Bladder microvascular endothelial cell (primary cell): Measurements from ENCODE around the gene GAA. TPM values are rescaled to one million over a fixed set of nuclear protein-coding genes. Genes with fewer than 3 reads are reported as not detected.

Experiments used
- total RNA-seq: library from RNA; depleted of rRNA; stranded (reverse); fragments of >200 nt; gene quantifications from 2 replicates; pipeline ENCODE4 v1.2.3, GENCODE V29; 2014

The GAA gene
- total RNA-seq: 13.4 and 45.4 TPM in 2 replicates

GRCh38 chr17:80101011-80101945 is at the start of gene GAA:
GAA (plus strand) TSS chr17:80101581; CDS start chr17:80104587, 3,006 bp downstream.

DNA sequence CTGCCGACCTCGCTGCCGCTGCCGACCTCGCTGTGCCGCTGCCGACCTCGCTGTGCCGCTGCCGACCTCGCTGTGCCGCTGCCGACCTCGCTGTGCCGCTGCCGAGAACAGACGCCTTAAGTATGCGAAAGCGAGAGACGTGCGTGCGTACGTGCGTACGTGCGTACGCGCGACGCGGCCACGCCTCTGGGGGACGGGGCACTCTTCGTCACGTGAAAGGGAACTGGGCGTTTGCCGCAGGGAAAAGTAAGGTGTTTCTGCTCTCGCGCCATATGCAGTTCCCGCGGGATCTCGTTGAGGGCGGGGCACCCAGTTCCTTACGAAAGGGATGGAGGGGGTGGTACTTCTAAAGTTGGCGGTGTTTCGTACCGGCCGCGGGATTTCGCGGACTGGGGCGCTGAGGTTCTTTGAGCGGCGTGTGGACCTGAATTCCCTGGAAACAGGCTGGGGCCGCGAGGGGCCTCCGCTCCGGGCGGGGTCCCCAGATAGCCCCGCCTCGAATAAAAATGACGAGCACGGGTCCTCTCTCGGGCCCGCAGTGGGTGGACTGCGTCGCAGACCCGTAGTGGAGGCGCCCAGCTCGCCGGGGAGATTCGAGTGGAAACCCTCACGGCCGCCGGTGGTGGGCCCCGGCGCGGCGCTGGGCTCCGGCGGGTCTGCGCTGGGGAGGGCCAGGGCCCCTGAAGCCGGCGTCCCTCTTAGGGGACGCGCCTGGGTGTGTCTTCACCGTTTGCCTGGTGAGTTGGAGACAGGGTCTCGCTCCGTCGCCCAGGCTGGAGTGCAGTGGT is 45.8 kb downstream of the GAA start, which contains the start of gene EIF4A3:
Gene EIF4A3 (minus strand): TSS at position 94 of the 788 bp plus-strand sequence. CDS start 167 bp downstream, outside the sequence.

Other genes starting within 250 kb of the GAA start
- gene TBC1D16, start 65.7 kb upstream of the GAA start, total RNA-seq: 15.1 and 54.9 TPM in 2 replicates
- gene CCDC40, start 64.9 kb upstream of the GAA start, total RNA-seq: 0.49 and 3.2 TPM in 2 replicates
- 94.9 and 205 TPM in 2 replicates for gene EIF4A3, start 45.5 kb downstream of the GAA start, total RNA-seq
- gene CARD14, start 68.4 kb downstream of the GAA start, total RNA-seq: 0.16 and 0.50 TPM in 2 replicates
- gene SGSH, start 118.8 kb downstream of the GAA start, total RNA-seq: 9.6 and 31.3 TPM in 2 replicates
- gene SLC26A11, start 118.8 kb downstream of the GAA start, total RNA-seq: 6.0 and 13.9 TPM in 2 replicates
- 96.0 and 227 TPM in 2 replicates for gene RNF213, start 159.3 kb downstream of the GAA start, total RNA-seq